PC-9 (cell line): ENCODE measurements around the gene ZNF280A.

Experiments used
- CTCF ChIP-seq: fragments of 200-600 bp; sonication (generic); conservative IDR thresholded peaks from 2 replicates; pipeline ENCODE4 v1.6.1; 2017; ENCODE audit warnings: mixed run types, antibody characterized with exemption, mild to moderate bottlenecking, moderate library complexity
- EZH2 ChIP-seq: fragments of 200-600 bp; sonication (generic); IDR thresholded peaks from 2 replicates; pipeline ENCODE4 v1.8.0; 2017; ENCODE audit warnings: antibody characterized with exemption, low read depth

- TF ChIP-seq EZH2 (no peak), CTCF (no peak)
These were observed 28.2 kb upstream of the ZNF280A start for GRCh38 chr22:22548317-22548716.
